Measurements from ENCODE around the gene TSPEAR.

Gene TSPEAR

DNA sequence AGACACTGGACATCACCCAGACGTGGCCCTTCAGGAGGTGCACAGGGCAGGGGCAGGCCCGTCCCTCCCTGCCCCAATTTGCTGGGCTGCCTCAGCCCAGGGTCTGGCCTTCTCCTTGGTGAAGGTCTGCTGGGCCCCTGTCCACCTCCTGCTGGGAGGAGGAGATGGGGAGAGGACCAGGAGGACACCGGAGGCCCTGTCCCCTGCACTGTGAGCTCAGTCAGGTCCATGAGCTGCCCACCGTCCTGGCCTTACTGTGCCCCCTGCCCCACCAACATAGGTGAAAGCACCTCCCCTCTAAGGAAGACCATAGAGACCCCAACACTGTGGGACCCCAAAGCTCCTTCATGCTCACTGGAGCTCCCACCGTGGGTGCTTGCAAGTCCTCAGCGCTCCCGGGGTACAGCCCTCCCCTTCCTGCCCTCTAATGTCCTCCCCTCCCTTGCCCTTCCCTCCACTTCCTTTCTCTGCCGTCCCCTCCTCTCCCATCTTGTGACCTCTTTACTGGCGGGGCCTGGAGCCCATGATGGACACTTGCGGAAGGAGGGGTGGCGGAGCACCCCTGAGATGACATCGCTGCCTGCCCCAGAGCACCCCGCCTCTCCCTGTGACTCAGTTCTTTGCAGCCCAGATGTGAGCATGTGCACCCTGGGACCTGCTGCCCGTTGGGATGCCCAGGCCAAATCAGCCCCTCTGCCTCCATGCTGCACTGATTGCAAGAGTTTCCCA, 251.5 kb downstream of the TSPEAR start:
- H3K27ac ChIP-seq = no peak overlapping the region
- TF ChIP-seq, protein P1, sequence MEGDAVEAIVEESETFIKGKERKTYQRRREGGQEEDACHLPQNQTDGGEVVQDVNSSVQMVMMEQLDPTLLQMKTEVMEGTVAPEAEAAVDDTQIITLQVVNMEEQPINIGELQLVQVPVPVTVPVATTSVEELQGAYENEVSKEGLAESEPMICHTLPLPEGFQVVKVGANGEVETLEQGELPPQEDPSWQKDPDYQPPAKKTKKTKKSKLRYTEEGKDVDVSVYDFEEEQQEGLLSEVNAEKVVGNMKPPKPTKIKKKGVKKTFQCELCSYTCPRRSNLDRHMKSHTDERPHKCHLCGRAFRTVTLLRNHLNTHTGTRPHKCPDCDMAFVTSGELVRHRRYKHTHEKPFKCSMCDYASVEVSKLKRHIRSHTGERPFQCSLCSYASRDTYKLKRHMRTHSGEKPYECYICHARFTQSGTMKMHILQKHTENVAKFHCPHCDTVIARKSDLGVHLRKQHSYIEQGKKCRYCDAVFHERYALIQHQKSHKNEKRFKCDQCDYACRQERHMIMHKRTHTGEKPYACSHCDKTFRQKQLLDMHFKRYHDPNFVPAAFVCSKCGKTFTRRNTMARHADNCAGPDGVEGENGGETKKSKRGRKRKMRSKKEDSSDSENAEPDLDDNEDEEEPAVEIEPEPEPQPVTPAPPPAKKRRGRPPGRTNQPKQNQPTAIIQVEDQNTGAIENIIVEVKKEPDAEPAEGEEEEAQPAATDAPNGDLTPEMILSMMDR (conservative IDR thresholded peaks at IDR 0.05; ENCODE audit: low read depth) = no peak
- no peak for DNase-seq (ENCODE audit: low spot score)
- ChIA-PET CTCF (no interaction called here), POLR2A (ENCODE audit: low non-redundant PET) (no interaction called here)

DNA sequence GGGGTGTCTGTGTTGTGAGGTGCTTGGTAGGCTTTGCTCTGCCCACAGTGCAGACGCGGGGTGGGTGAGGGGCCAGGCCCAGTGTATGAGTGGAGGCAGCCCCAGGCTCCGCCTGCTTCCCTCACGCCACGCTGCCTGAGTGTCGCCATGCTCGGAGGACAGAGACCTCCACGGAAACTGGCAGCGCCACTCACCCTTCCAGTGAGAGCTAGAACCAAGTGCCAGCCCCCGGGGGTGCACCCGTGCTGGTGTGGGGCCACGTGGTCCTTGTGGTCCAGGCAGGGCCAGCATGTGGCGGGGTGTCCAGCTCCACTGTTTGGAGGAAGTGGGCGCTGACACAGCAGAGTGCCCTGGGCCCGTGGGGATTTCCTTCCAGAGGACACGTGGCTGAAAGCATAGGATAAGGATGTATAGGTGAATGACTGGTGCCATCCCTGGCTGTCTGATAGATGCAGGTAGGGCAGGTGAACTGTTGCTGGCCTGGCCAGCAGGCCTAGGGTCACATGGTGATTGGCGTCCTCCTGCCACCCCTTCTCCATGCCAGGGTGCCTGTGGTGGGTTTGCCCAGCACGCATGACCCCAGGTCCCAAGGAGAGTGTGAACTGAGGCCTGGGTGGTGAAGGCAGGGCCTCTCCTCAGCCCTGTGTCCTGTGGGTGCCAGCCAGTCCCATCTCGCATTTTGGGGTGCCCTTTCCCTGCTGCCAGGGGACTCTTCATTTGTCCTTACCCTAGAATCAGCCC, 252.2 kb downstream of the TSPEAR start:
- CTCF ChIA-PET = no interaction called here

GRCh38 chr21:44456915-44457736, 254.2 kb downstream of the TSPEAR start:
- CTCF ChIA-PET = interaction anchor here (0.6 kb wide), 1 partner anchor 38 kb away, joined by 3 read pairs; no protein-coding TSS in a partner anchor
- POLR2A ChIA-PET (ENCODE audit: low non-redundant PET) = no interaction called here
- DNase-seq (ENCODE audit: low spot score) = no peak

More for the DNA sequence above, 252.2 kb downstream of the TSPEAR start:
- POLR2A ChIA-PET (ENCODE audit: low non-redundant PET) = no interaction called here
- no peak overlapping the region for H3K27ac ChIP-seq
- DNase-seq (ENCODE audit: low spot score) = no peak
- TF ChIP-seq, protein P1 (conservative IDR thresholded peaks at IDR 0.05; ENCODE audit: low read depth) = no peak

DNA sequence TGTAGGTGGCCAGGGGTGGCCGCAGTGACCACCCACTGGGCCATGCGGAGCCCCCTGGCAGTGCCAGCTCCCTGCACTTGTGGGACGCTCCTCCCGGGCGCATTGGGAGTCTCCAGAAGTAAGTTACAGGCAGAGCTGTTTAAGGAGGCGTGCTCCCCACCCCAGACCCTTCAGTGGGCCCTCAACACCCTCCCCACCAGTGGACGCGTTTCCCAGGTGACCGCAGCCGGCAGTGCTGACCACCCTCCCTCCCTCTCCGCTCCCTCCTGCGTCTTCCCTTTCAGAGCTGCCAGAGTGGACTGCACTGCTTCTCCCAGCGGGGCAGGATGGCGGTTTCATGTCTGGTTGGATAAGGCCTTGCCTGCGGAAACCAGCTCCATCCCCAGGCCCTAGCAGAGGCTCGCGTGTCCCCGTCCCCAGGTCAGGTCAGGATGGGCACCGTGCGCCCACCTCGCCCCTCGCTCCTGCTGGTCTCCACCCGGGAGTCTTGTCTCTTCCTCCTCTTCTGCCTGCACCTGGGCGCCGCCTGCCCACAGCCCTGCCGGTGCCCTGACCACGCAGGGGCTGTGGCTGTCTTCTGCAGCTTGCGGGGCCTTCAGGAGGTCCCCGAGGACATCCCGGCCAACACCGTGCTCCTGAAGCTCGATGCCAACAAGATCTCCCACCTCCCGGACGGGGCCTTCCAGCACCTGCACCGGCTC, 255.0 kb downstream of the TSPEAR start:
- TF ChIP-seq, protein P1 (conservative IDR thresholded peaks at IDR 0.05; ENCODE audit: low read depth) = 0 out of 2 replicates have a peak, but pooled peaks have one; percentile 21
- no peak for DNase-seq (ENCODE audit: low spot score)
- POLR2A ChIA-PET (ENCODE audit: low non-redundant PET) = no interaction called here
- CTCF ChIA-PET = interaction anchor here (0.6 to 0.8 kb wide), 4 partner anchors 39 to 479 kb away, joined by 3 to 4 read pairs (median 3); no protein-coding TSS in a partner anchor
- H3K27ac ChIP-seq = peak overlapping the region; percentile 8; the same call in 1 of the 2 replicates

More at GRCh38 chr21:44456915-44457736, 254.2 kb downstream of the TSPEAR start:
- TF ChIP-seq, protein P1 (conservative IDR thresholded peaks at IDR 0.05; ENCODE audit: low read depth) = no peak
- no peak overlapping the region for H3K27ac ChIP-seq

- ChIA-PET POLR2A (ENCODE audit: low non-redundant PET) (no interaction called here), CTCF (interaction anchor here (0.6 to 1.1 kb wide), 6 partner anchors 78 to 479 kb away, joined by 3 to 4 read pairs (median 3); no protein-coding TSS in a partner anchor)
- peak overlapping the region; percentile 8; the same call in 1 of the 2 replicates for H3K27ac ChIP-seq
- TF ChIP-seq, protein P1 (conservative IDR thresholded peaks at IDR 0.05; ENCODE audit: low read depth) = peak; percentile 61
- DNase-seq (ENCODE audit: low spot score) = peak; percentile 45
Measured at GRCh38 chr21:44455524-44456213, 255.7 kb downstream of the TSPEAR start.
